ENCODE results near the gene PTPRD.

Gene PTPRD

DNA sequence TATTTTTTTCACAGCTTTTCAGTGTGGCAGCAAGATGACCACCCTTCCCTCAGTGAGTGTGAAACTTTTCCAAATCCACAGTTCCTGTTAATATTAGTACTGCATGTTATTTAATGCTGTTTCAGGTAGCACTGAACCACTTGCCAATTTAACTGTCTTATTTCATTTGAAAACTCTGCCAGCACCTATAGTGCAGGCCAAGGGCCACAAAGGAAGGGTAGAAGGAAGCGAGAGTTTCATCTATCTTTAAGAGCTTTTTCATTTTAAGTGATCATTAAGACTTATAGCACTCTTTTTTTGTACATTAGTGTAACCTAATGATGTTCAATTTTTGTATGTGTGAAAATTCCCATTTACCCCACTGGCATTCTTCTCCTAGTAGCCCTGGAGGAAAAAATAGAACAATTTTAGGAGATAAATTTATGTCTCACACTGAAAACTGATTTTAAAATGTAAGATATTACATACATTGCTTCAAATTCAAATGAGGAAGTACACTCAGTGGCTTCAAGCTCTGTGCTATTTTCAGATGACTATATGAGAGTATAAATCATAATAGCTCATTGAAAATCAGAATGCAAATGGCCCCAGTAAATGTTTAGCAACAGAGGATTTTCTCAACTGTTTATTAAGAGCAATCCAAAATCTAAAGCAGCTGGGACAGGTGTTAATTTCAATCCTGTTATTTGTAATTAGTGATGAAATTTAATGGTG lies 820.5 kb downstream of the PTPRD start:
- DNase-seq (ENCODE audit: low spot score): no peak
- TF ChIP-seq, protein P1, sequence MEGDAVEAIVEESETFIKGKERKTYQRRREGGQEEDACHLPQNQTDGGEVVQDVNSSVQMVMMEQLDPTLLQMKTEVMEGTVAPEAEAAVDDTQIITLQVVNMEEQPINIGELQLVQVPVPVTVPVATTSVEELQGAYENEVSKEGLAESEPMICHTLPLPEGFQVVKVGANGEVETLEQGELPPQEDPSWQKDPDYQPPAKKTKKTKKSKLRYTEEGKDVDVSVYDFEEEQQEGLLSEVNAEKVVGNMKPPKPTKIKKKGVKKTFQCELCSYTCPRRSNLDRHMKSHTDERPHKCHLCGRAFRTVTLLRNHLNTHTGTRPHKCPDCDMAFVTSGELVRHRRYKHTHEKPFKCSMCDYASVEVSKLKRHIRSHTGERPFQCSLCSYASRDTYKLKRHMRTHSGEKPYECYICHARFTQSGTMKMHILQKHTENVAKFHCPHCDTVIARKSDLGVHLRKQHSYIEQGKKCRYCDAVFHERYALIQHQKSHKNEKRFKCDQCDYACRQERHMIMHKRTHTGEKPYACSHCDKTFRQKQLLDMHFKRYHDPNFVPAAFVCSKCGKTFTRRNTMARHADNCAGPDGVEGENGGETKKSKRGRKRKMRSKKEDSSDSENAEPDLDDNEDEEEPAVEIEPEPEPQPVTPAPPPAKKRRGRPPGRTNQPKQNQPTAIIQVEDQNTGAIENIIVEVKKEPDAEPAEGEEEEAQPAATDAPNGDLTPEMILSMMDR (IDR thresholded peaks at IDR 0.05; ENCODE audit: extremely low read depth, missing control alignments): no peak

DNA sequence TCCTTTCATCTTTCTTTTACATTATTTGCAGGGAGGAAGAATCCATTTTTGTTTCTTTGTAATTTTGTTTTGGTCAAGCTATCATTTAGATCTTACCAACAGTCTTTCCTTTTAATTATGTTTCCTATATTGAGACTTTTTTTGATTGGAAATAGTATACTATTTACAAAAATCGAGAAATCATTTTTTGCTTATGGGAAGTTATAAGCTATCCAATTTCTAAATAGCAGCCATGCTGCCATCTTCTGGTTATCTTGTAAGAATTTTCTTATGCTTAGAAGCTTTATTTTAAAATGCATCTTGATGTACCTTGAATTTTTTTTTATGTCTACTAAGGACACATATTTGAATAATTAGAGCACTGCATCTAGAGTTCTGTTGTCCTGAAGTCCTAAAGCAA lies 821.2 kb downstream of the PTPRD start:
- DNase-seq (ENCODE audit: low spot score): no peak
- TF ChIP-seq, protein P1 (IDR thresholded peaks at IDR 0.05; ENCODE audit: extremely low read depth, missing control alignments): no peak

DNA sequence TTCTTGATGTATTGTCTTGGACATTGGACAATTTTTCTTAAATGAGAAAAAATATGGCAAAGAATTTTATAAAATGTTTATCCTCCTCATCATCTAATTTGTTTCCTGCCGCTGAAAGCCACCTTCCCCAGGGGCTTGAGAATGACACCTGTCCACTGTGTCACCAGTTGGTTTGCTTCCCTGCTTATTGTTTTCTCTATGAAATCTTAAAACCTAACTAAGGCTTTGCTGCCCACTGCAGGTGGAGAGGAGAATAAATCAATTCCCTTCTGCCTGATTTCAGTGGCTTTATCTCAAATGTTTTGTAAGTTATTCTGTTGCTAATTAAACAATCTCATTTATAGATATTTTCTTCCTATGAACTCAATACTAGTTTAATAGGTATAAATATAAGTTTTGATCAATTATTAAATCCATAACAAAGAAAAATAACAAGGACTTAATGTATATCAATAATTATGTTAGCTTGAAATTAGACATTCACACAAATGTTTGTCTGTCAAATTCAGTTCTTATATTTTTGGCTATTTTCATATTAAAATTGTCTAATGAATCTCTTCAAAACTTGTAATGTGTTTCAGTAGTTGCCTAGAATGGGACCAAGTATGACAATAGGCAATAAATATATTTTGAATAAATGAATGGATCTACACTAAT lies 822.5 kb downstream of the PTPRD start:
- TF ChIP-seq, protein P1 (IDR thresholded peaks at IDR 0.05; ENCODE audit: extremely low read depth, missing control alignments): peak; percentile 41
- peak; percentile 20 for DNase-seq (ENCODE audit: low spot score)

DNA sequence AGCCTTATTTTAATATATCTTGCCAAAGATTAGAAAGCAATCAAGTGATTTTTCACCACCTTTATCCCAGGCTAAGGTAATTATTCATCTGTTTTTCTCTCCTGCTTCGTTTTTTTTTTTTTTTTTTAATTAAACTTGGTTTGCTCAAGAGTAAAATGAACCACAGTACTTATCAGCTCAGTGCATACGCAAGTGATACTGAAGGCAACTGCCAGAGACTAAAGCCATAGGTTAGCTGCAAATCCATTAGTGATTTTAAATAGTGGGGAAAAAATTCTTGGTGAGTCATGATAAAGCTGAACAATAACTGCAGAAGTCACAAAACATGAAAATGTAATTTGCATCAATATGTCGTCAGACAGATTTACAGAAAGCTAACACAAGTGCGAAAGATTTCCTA lies 829.1 kb downstream of the PTPRD start:
- DNase-seq (ENCODE audit: low spot score): no peak

DNA sequence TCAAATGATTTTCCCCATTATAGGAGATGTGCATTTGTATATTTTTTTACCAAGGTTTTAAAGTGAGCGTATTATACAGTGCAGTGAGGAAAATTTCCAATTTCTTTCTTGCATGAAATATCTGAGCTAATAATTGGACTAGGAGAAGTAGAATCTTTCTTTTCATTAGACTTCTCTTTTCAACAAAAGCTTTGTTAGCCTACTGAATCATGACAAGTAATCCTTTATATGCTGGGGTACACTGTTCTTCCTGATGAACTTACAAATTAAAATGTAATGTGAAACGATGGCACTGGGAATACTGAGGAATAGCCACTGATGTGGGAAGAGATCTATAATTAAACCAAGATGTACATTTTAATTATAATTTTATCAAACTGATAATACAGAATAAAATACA lies 829.6 kb downstream of the PTPRD start:
- no peak for DNase-seq (ENCODE audit: low spot score)
- TF ChIP-seq, protein P1 (IDR thresholded peaks at IDR 0.05; ENCODE audit: extremely low read depth, missing control alignments): no peak

More for the DNA sequence above, 829.1 kb downstream of the PTPRD start:
- TF ChIP-seq, protein P1 (IDR thresholded peaks at IDR 0.05; ENCODE audit: extremely low read depth, missing control alignments): no peak

DNA sequence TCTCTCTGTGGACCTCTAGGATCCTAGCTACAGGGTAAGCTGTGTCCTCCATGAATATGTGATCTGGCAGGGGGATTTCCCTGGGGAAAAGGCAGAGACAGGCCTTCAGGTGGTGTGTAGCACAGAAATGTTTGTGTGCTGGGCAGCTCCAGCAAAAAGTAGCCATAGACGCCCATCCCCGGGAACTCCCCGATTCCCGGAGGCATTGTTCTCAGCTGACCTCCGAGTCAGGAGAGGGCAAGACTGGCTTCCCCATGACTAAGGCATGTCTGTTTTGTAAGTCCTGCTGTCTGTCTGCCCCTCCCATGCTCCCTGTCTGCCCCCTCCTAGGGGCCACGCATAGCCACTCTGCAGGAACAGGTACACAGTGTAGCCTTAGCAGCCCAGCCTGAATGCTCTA lies 834.5 kb downstream of the PTPRD start:
- no peak for DNase-seq (ENCODE audit: low spot score)
- TF ChIP-seq, protein P1 (IDR thresholded peaks at IDR 0.05; ENCODE audit: extremely low read depth, missing control alignments): no peak

DNA sequence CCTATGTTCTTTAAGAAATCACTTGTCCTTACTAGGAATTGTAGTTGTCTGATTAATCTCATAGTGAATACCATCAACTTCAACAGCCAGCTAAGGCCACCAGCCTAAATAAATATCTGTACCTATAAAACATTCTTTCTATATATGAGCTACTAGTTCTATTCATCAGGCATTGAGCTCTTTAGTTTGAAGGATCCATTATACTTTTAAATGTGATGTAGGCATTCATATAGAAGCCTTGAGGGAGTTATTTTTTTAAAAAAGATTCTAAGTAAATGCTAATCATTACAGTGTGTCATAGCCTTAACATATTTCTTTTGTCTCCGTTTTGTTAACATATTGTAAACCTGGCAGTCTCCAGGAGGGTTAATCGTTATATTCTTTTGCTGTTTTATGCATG lies 838.3 kb downstream of the PTPRD start:
- TF ChIP-seq, protein P1 (IDR thresholded peaks at IDR 0.05; ENCODE audit: extremely low read depth, missing control alignments): no peak
- no peak for DNase-seq (ENCODE audit: low spot score)

Data from GM20000 (cell line).